ENCODE data around the gene INTS6. TPM values are rescaled to one million over a fixed set of nuclear protein-coding genes. Genes with fewer than 3 reads are reported as not detected.

The INTS6 gene
- total RNA-seq, 4 donors from 2014 or later = 16.5 to 24.4 (median 18.0) TPM

- Histone ChIP-seq H3K9me3 (no peaks in the 10 kb centered on the region), H3K4me1 (peaks cover 23 to 24% of the 10 kb centered on the region in 2 donors), H3K4me3 (no peak overlapping the region), H3K27me3 (no peaks in the 10 kb centered on the region), H3K27ac (peak overlapping the region; percentile 45 to 70 (median 62)), H3K36me3 (no peaks in the 10 kb centered on the region)
- peak; percentile 57 to 73 for DNase-seq
- in situ Hi-C loops (cut with MboI; ENCODE audit: low sequenced_read_pairs in 4 of 4) = no loop called here
- TF ChIP-seq CTCF (IDR thresholded peaks at IDR 0.05 in 4 of 5, conservative IDR thresholded peaks at IDR 0.05 in 1 of 5) (no peak), POLR2A (IDR thresholded peaks at IDR 0.05) (no peak)
- ATAC-seq = peak; percentile 95 to 98
- intact Hi-C loops (cut with DNase I; ENCODE audit: low total_unique reads) = loop anchor here (1.0 to 2.0 kb wide), 2 partner anchors 41 to 189 kb away; no protein-coding TSS in a partner anchor
These were observed 55.4 kb downstream of the INTS6 start for GRCh38 chr13:51397262-51397941.

DNA sequence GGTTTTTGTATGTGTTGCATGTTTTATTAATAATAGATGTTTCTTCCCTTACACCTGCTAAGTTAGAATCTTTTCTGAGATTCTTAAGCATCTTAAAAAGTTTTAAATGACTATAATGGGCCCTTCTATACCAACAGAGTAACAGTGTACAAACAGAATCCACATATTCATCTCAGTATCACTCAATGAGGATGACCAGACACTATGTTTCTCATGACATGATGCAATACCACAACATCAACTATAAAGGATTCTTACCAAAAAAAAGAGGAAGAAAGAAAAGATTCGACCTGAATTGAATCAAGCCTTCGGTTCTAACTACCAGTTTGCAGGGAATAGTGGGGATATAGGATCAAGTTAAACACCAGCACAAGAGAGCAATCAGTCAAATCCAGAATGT is 56.5 kb downstream of the INTS6 start:
- in situ Hi-C loops (cut with MboI; ENCODE audit: low sequenced_read_pairs in 4 of 4) = no loop called here
- Histone ChIP-seq H3K27ac (peak overlapping the region; percentile 45 to 70 (median 62)), H3K27me3 (no peaks in the 10 kb centered on the region), H3K4me1 (peaks cover 18 to 24% of the 10 kb centered on the region in 2 donors), H3K36me3 (no peaks in the 10 kb centered on the region), H3K4me3 (no peak overlapping the region), H3K9me3 (no peaks in the 10 kb centered on the region)
- no peak for ATAC-seq
- TF ChIP-seq POLR2A (IDR thresholded peaks at IDR 0.05) (no peak), CTCF (IDR thresholded peaks at IDR 0.05 in 4 of 5, conservative IDR thresholded peaks at IDR 0.05 in 1 of 5) (no peak)
- intact Hi-C loops (cut with DNase I; ENCODE audit: low total_unique reads) = loop anchor here (2.0 kb wide), 1 partner anchor 42 kb away; no protein-coding TSS in a partner anchor
- no peak for DNase-seq

GRCh38 chr13:51394724-51395123 is 58.1 kb downstream of the INTS6 start:
- no peaks in the 10 kb centered on the region for H3K9me3 ChIP-seq
- TF ChIP-seq POLR2A (IDR thresholded peaks at IDR 0.05) = no peak
- no peak for TF ChIP-seq CTCF (IDR thresholded peaks at IDR 0.05 in 4 of 5, conservative IDR thresholded peaks at IDR 0.05 in 1 of 5)
- H3K36me3 ChIP-seq = no peaks in the 10 kb centered on the region
- intact Hi-C loops (cut with DNase I; ENCODE audit: low total_unique reads) (no loop called here), in situ Hi-C loops (cut with MboI; ENCODE audit: low sequenced_read_pairs in 4 of 4) (no loop called here)
- H3K27ac ChIP-seq = no peak overlapping the region
- H3K4me1 ChIP-seq = peaks cover 18 to 24% of the 10 kb centered on the region in 2 donors
- DNase-seq (no peak), ATAC-seq (no peak)
- no peak overlapping the region for H3K4me3 ChIP-seq
- H3K27me3 ChIP-seq = no peaks in the 10 kb centered on the region

DNA sequence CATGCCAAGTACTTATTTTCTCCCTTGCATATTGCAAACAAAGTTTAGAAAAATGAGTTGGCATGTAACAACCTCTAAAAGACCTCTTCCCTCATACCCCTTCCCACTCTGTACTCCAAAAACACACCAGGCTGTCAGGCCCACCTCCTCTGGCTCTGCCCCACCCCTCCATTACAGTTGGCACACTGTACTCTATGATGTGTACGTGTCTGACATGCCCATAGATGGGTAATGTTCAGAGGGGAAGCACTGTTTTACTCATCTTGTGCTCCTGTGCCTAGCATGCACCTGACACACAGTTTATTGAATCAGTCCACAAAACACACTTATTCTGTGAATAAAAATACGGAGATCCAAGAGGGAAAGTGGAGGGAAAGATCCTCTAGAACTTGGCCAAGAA is 67.7 kb downstream of the INTS6 start:
- Histone ChIP-seq H3K36me3 (peaks cover 0 to 20% of the 10 kb centered on the region in 2 donors), H3K9me3 (no peaks in the 10 kb centered on the region), H3K4me3 (no peak overlapping the region), H3K27me3 (no peaks in the 10 kb centered on the region), H3K4me1 (no peaks in the 10 kb centered on the region), H3K27ac (no peak overlapping the region)
- no peak for ATAC-seq
- no peak for TF ChIP-seq CTCF (IDR thresholded peaks at IDR 0.05 in 4 of 5, conservative IDR thresholded peaks at IDR 0.05 in 1 of 5)
- no peak for TF ChIP-seq POLR2A (IDR thresholded peaks at IDR 0.05)
- in situ Hi-C loops (cut with MboI; ENCODE audit: low sequenced_read_pairs in 4 of 4) = no loop called here
- no peak for DNase-seq
- intact Hi-C loops (cut with DNase I; ENCODE audit: low total_unique reads) = no loop called here
